SH-SY5Y (cell line): ENCODE data around the gene RET.

Experiments
- GATA2 ChIP-seq: IDR thresholded peaks from 2 replicates; pipeline ENCODE4 v1.6.1; 2011; ENCODE audit warnings: mild to moderate bottlenecking, low read depth, low read length
- GATA3 ChIP-seq: IDR thresholded peaks from 2 replicates; pipeline ENCODE4 v1.6.1; 2011; ENCODE audit warnings: low read depth, mild to moderate bottlenecking, low read length, moderate library complexity

- TF ChIP-seq GATA3, result no peak
- no peak for TF ChIP-seq GATA2
These were observed 38.1 kb downstream of the RET start for GRCh38 chr10:43114743-43115611.
